ENCODE measurements around the gene RC3H1. TPM values are rescaled to one million over a fixed set of nuclear protein-coding genes. Genes with fewer than 3 reads are reported as not detected.
"Not testable (repeated sequence)": the region's sequence is repeated elsewhere in the genome, so short reads cannot be mapped to it uniquely, and the experiment has no call there.

Gene RC3H1
- total RNA-seq, 1 donor from 2014 or later, result 32.8 TPM

DNA sequence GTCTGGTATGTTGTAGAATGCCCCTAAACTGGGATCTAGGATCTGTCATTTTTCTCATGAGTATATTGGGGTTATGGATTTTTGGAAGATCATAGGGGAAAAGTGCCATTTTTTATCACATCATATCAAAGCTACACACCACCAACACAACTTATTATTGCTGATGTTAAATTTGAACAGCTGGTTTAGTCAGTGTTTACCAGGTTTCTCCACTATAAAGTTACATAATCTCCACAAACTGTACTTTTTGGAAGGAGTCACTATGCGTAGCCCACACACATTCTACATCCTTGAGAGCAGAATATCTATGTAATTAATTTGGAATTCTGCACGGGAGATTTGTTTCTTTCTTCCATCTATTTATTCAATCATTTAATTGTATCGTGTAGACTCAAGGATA lies 35.2 kb downstream of the RC3H1 start:
- H3K27me3 ChIP-seq, result no peaks in the 10 kb centered on the region
- no peak overlapping the region for H3K27ac ChIP-seq
- no peak overlapping the region for H3K4me2 ChIP-seq
- Mint-ChIP-seq H3K27me3 (ENCODE audit: insufficient read depth, low read depth) (no peaks in the 10 kb centered on the region), H3K4me3 (no peak overlapping the region), H3K27ac (no peak overlapping the region), H3K4me1 (no peaks in the 10 kb centered on the region), H3K36me3 (peaks cover 29% of the 10 kb centered on the region), H3K9me3 (no peaks in the 10 kb centered on the region)
- no peak for TF ChIP-seq EZH2 (IDR thresholded peaks at IDR 0.05)
- no peak for TF ChIP-seq EZH2phosphoT487 (IDR thresholded peaks at IDR 0.05)
- TF ChIP-seq, protein P1, sequence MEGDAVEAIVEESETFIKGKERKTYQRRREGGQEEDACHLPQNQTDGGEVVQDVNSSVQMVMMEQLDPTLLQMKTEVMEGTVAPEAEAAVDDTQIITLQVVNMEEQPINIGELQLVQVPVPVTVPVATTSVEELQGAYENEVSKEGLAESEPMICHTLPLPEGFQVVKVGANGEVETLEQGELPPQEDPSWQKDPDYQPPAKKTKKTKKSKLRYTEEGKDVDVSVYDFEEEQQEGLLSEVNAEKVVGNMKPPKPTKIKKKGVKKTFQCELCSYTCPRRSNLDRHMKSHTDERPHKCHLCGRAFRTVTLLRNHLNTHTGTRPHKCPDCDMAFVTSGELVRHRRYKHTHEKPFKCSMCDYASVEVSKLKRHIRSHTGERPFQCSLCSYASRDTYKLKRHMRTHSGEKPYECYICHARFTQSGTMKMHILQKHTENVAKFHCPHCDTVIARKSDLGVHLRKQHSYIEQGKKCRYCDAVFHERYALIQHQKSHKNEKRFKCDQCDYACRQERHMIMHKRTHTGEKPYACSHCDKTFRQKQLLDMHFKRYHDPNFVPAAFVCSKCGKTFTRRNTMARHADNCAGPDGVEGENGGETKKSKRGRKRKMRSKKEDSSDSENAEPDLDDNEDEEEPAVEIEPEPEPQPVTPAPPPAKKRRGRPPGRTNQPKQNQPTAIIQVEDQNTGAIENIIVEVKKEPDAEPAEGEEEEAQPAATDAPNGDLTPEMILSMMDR (IDR thresholded peaks at IDR 0.05), result no peak
- H3F3A ChIP-seq (ENCODE audit: low read depth), result no peaks in the 10 kb centered on the region
- H3K4me3 ChIP-seq, result no peak overlapping the region
- no peak overlapping the region for H3K9ac ChIP-seq
- no peak for DNase-seq (ENCODE audit: low spot score)
- H4K20me1 ChIP-seq (ENCODE audit: low read depth), result peaks cover 11% of the 10 kb centered on the region
- no peaks in the 10 kb centered on the region for H3K9me3 ChIP-seq (ENCODE audit: low read depth)
- H3K4me1 ChIP-seq, result no peaks in the 10 kb centered on the region
- peaks cover 8% of the 10 kb centered on the region for H3K79me2 ChIP-seq (ENCODE audit: low read depth)
- H2AFZ ChIP-seq (replicated peaks), result no peak overlapping the region
- H3K36me3 ChIP-seq, result peaks cover 45% of the 10 kb centered on the region

DNA sequence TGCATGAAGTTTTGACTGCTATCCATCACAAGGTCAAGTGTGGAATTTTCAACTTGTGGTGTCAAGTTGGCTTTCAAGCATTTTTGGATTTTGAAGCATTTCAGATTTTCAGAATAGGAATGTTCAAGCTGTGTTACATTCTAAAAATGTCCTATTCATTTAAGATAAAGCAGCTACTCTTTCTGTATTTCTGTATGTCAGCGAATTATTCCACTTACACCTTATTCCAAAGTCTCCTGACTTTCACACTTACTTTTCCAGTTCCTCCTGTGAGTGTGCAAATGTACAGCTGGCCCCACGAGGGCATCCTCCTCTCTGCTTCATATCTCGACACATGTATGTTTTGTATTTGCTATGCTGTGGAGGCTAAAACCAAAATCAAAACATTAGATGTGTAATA lies 51.9 kb downstream of the RC3H1 start:
- no peak for DNase-seq (ENCODE audit: low spot score)
- peaks cover 22% of the 10 kb centered on the region for H3K36me3 Mint-ChIP-seq
- peaks cover 43% of the 10 kb centered on the region for H3K36me3 ChIP-seq
- no peaks in the 10 kb centered on the region for H3K9me3 ChIP-seq (ENCODE audit: low read depth)
- no peak overlapping the region for H3K4me2 ChIP-seq
- no peak overlapping the region for H3K27ac ChIP-seq
- H3K79me2 ChIP-seq (ENCODE audit: low read depth), result no peaks in the 10 kb centered on the region
- no peak overlapping the region for H3K4me3 Mint-ChIP-seq
- H3K4me3 ChIP-seq, result no peak overlapping the region
- no peaks in the 10 kb centered on the region for H3K27me3 Mint-ChIP-seq (ENCODE audit: insufficient read depth, low read depth)
- H3F3A ChIP-seq (ENCODE audit: low read depth), result no peaks in the 10 kb centered on the region
- no peaks in the 10 kb centered on the region for H3K4me1 ChIP-seq
- H2AFZ ChIP-seq (replicated peaks), result no peak overlapping the region
- no peaks in the 10 kb centered on the region for H4K20me1 ChIP-seq (ENCODE audit: low read depth)
- H3K4me1 Mint-ChIP-seq, result no peaks in the 10 kb centered on the region
- H3K9me3 Mint-ChIP-seq, result no peaks in the 10 kb centered on the region
- no peak overlapping the region for H3K27ac Mint-ChIP-seq
- H3K27me3 ChIP-seq, result no peaks in the 10 kb centered on the region
- TF ChIP-seq, protein P1 (IDR thresholded peaks at IDR 0.05), result no peak
- TF ChIP-seq EZH2 (IDR thresholded peaks at IDR 0.05), result no peak
- no peak overlapping the region for H3K9ac ChIP-seq

DNA sequence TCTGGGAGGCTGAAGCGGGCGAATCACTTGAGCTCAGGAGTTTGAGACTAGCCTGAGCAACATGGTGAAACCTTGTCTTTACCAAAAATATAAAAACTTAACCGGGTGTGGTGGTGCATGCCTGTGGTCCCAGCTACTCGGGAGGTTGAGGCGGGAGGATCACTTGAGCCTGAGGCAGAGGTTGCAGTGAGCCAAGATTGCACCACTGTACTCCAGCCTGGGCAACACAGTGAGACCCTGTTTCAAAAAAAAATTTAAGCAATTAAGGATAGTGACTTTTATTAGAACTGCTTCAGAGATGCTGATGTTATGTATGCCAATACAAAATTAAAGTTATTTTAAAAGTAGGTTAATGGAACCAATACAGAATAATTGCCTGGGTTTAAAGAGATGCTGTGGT lies 56.3 kb downstream of the RC3H1 start:
- not testable (repeated sequence) for H3K4me3 ChIP-seq; H4K20me1 ChIP-seq (ENCODE audit: low read depth); H3K27ac Mint-ChIP-seq; H3K4me2 ChIP-seq; H3K27me3 Mint-ChIP-seq (ENCODE audit: insufficient read depth, low read depth); H3K4me1 ChIP-seq; H2AFZ ChIP-seq (replicated peaks); H3K9ac ChIP-seq; H3F3A ChIP-seq (ENCODE audit: low read depth); H3K4me1 Mint-ChIP-seq; DNase-seq (ENCODE audit: low spot score); H3K79me2 ChIP-seq (ENCODE audit: low read depth); H3K27me3 ChIP-seq; H3K27ac ChIP-seq; H3K4me3 Mint-ChIP-seq; H3K9me3 Mint-ChIP-seq; H3K9me3 ChIP-seq (ENCODE audit: low read depth)
- H3K36me3 ChIP-seq, result peaks cover 47% of the 10 kb centered on the region
- peaks cover 23% of the 10 kb centered on the region for H3K36me3 Mint-ChIP-seq

DNA sequence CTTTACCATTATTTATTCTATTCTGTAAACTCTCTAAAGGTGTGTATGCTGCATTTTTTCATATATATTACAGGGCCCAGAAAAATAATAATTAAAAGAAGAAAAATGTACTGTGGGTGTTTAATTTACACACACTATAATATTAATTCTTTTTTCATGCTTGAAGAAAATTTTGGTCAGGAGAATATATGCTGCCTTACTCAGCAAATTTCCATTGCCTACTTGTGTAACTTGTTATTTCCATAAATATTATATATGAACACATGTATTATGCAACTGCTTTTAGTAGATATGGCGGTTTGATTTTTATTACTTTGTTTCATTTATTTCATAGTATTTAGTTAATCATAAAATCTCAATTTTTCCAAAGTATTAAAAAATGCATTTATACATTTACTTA lies 58.7 kb downstream of the RC3H1 start:
- no peaks in the 10 kb centered on the region for H3K4me1 Mint-ChIP-seq
- no peak overlapping the region for H3K27ac ChIP-seq
- no peaks in the 10 kb centered on the region for H3K27me3 ChIP-seq
- no peaks in the 10 kb centered on the region for H3K4me1 ChIP-seq
- H3K36me3 ChIP-seq, result peaks cover 46% of the 10 kb centered on the region
- H3K4me3 Mint-ChIP-seq, result no peak overlapping the region
- peaks cover 28% of the 10 kb centered on the region for H3K36me3 Mint-ChIP-seq
- no peaks in the 10 kb centered on the region for H3K9me3 Mint-ChIP-seq
- H3K27ac Mint-ChIP-seq, result no peak overlapping the region
- H3K27me3 Mint-ChIP-seq (ENCODE audit: insufficient read depth, low read depth), result peaks cover 2% of the 10 kb centered on the region
- no peak overlapping the region for H2AFZ ChIP-seq (replicated peaks)
- H3F3A ChIP-seq (ENCODE audit: low read depth), result no peaks in the 10 kb centered on the region
- no peaks in the 10 kb centered on the region for H3K79me2 ChIP-seq (ENCODE audit: low read depth)
- H3K4me3 ChIP-seq, result no peak overlapping the region
- no peak overlapping the region for H3K4me2 ChIP-seq
- no peak overlapping the region for H3K9ac ChIP-seq
- no peaks in the 10 kb centered on the region for H3K9me3 ChIP-seq (ENCODE audit: low read depth)
- TF ChIP-seq, protein P1 (IDR thresholded peaks at IDR 0.05), result no peak
- TF ChIP-seq EZH2 (IDR thresholded peaks at IDR 0.05) (no peak), EZH2phosphoT487 (IDR thresholded peaks at IDR 0.05) (no peak)
- no peaks in the 10 kb centered on the region for H4K20me1 ChIP-seq (ENCODE audit: low read depth)
- no peak for DNase-seq (ENCODE audit: low spot score)

All from neural progenitor cell (in vitro differentiated cells).